Heart right ventricle (tissue), 16 donors: ENCODE data around the gene TEX2. TPM values are rescaled to one million over a fixed set of nuclear protein-coding genes. Genes with fewer than 3 reads are reported as not detected.

Experiments
- ATAC-seq, 8 donors: fragments of 200-7000 bp; cut with Tn5 transposase; one replicate each; pipeline ENCODE4 v1.9.1; 2020; ENCODE audit warnings: mild to moderate bottlenecking in 8 of 8, moderate library complexity in 8 of 8, moderate number of reproducible peaks in 1 of 8
- DNase-seq, 2 donors: peaks; one replicate each; pipeline ENCODE4 v3.0.0-alpha.2; 2020
- H3K27ac ChIP-seq, 10 donors: fragments of 200-600 bp; sonication (generic) in 2 of 10; one replicate each; pipeline versions ENCODE4 v1.5.0 to v1.8.0; 2020 to 2022; ENCODE audit warnings: mild to moderate bottlenecking in 3 of 10
- H3K27me3 ChIP-seq, 7 donors: fragments of 200-600 bp; one replicate each; pipeline ENCODE4 v1.8.0; 2021 to 2022; ENCODE audit warnings: mild to moderate bottlenecking in 2 of 7
- H3K36me3 ChIP-seq, 9 donors: fragments of 200-600 bp; sonication (generic) in 1 of 9; one replicate each; pipeline versions ENCODE4 v1.5.0 to v1.8.0; 2020 to 2022; ENCODE audit warnings: mild to moderate bottlenecking in 2 of 9
- H3K4me1 ChIP-seq, 9 donors: fragments of 200-600 bp; sonication (generic) in 1 of 9; one replicate each; pipeline versions ENCODE4 v1.5.0 to v1.8.0; 2020 to 2022; ENCODE audit warnings: mild to moderate bottlenecking in 4 of 9
- H3K4me3 ChIP-seq, 10 donors: fragments of 200-600 bp; sonication (generic) in 2 of 10; one replicate each; pipeline versions ENCODE4 v1.5.0 to v1.8.0; 2020 to 2022; ENCODE audit warnings: mild to moderate bottlenecking in 7 of 10, moderate library complexity in 2 of 10
- H3K9me3 ChIP-seq, 11 donors: fragments of 200-600 bp in 10 of 11; sonication (generic) in 2 of 11; one replicate each; pipeline versions ENCODE4 v1.5.0 to v1.8.0; 2013 to 2022; ENCODE audit warnings: mild to moderate bottlenecking in 2 of 11, control low read depth in 1 of 11, moderate library complexity in 1 of 11
- CTCF ChIP-seq, 9 donors: fragments of 200-600 bp; sonication (generic) in 2 of 9; IDR thresholded peaks; one replicate each; pipeline versions ENCODE4 v1.5.0 to v1.8.0; 2021 to 2022; ENCODE audit warnings: antibody characterized with exemption in 9 of 9, mild to moderate bottlenecking in 5 of 9, moderate library complexity in 1 of 9
- WGBS, 2 donors: extraction: QIAGEN DNeasy Blood & Tissue Kit; methylation state at CpG; one replicate each; pipeline ENCODE4 v1.1.7; 2013; ENCODE audit warnings: inconsistent platforms in 1 of 2; 5-methylcytosine and 5-hydroxymethylcytosine counted together
- intact Hi-C, 10 donors: fragments of 100-400 bp; cut with DNase I; formaldehyde crosslinking; loops; one replicate each; pipeline versions ENCODE4 v1.11.1 to v1.14.2; 2022
- polyA plus RNA-seq, 2 donors: library from polyadenylated mRNA; stranded (reverse); fragments of 200-250 nt; gene quantifications; one replicate each; pipeline ENCODE4 v1.2.3, GENCODE V29; 2013
- total RNA-seq, 10 donors: library from RNA; stranded (reverse); fragmentation: NEBNext Ultra II Directional in 3 of 10; extraction: Animal tissue kit (Norgen Biotek cat#: 25700) in 3 of 10; gene quantifications; one replicate each; pipeline versions ENCODE4 v1.2.1 to v1.2.4, GENCODE V29; 2021 to 2023
- donor health status: Arrhythmogenic right ventricular cardiomyopathy.
- donor health status: ischemic (EF 13 %, LVEDD 7.1; RV severe dilation, severe dysfunction).
- donor health status: healthy with polysubstance abuse.
- donor health status: DM: no; HTN: yes; CAD: no.
- donor health status: DM: no; HTN: no; CAD: no.
- donor health status: ischemic (EF 25% LVEDD 6.9; RV normal size, moderate dysfunction).
- donor health status: ischemic (EF 25% LVEDD 5.7; RV mildly dilated, moderate dysfunction).
- donor health status: healthy.
- donor health status: DM: yes; HTN: yes; CAD: no.
- donor health status: Ischemic cardiomyopathy.
- donor health status: ischemic (EF 35%, LVEDD 5.7; RV mildly dilated, moderate dysfunction).
- donor health status: nonischemic (EF 11% LVEDD 7.7; RV severe dilation, severe dysfunction).
- donor health status: DM: yes; HTN: yes; CAD: no.
- donor health status: PGD.
- donor health status: ischemic (EF 29% LVEDD 5.4; RV normal size, mild dysfunction).
- donor health status: nonischemic (EF 23%, LVEDD 6.1; RV moderate dilation, normal function).

TEX2 gene
- total and polyA plus RNA-seq, 12 donors: 15.9 to 60.5 (median 54.5) TPM

GRCh38 chr17:64145375-64145750 is 117.7 kb downstream of the TEX2 start:
- H3K4me1 ChIP-seq: peaks cover 6 to 40% (median 33%) of the 10 kb centered on the region in 9 donors
- H3K9me3 ChIP-seq: no peaks in the 10 kb centered on the region
- peak overlapping the region; percentile 63 to 99 (median 94) for H3K27ac ChIP-seq
- intact Hi-C loops: loop anchor here in 7 of 10 donors (5.0 kb wide), 3 partner anchors 117 to 137 kb away; partner anchors contain the start of gene TEX2 (in 4 of the 7)
- H3K4me3 ChIP-seq: peak overlapping the region in 9 of 10 donors; percentile 64 to 94 (median 76)
- peaks cover 0 to 21% (median 8%) of the 10 kb centered on the region in 9 donors for H3K36me3 ChIP-seq
- no peak for TF ChIP-seq CTCF (IDR thresholded peaks at IDR 0.05)
- ATAC-seq (peak in 3 of 8 donors; percentile 3 to 10 (median 4)), DNase-seq (no peak)
- H3K27me3 ChIP-seq: no peaks in the 10 kb centered on the region
- WGBS, 2 donors: 1% methylated on average over 15 of the region's 15 CpGs

GRCh38 chr17:64139542-64139941 is 123.5 kb downstream of the TEX2 start:
- Histone ChIP-seq H3K4me3 (no peak overlapping the region), H3K27me3 (no peaks in the 10 kb centered on the region), H3K4me1 (peaks cover 0 to under 1% (median 0%) of the 10 kb centered on the region in 9 donors), H3K36me3 (no peaks in the 10 kb centered on the region), H3K9me3 (no peaks in the 10 kb centered on the region), H3K27ac (no peak overlapping the region)
- TF ChIP-seq CTCF (IDR thresholded peaks at IDR 0.05): no peak
- ATAC-seq: no peak
- intact Hi-C loops: loop anchor here in 3 of 10 donors (10.0 kb wide), 2 partner anchors 75 to 225 kb away; partner anchors contain the start of genes CSHL1 (in 3 of the 3) and GH1 (in 3 of the 3)
- DNase-seq: no peak
- WGBS, 2 donors: 70 to 71% methylated on average over 6 of the region's 6 CpGs

- DNase-seq (no peak), ATAC-seq (no peak)
- Histone ChIP-seq H3K4me1 (no peaks in the 10 kb centered on the region), H3K27me3 (no peaks in the 10 kb centered on the region), H3K27ac (no peak overlapping the region), H3K4me3 (no peak overlapping the region), H3K36me3 (no peaks in the 10 kb centered on the region), H3K9me3 (no peaks in the 10 kb centered on the region)
- 78 to 89% methylated on average over 2 of the region's 2 CpGs for WGBS, 2 donors
- intact Hi-C loops: loop anchor here in 3 of 10 donors (10.0 kb wide), 2 partner anchors 74 to 224 kb away; partner anchors contain the start of genes CSHL1 (in 3 of the 3) and GH1 (in 3 of the 3)
- no peak for TF ChIP-seq CTCF (IDR thresholded peaks at IDR 0.05)
Observed at GRCh38 chr17:64138441-64138840, 124.6 kb downstream of the TEX2 start.

- peaks cover 0 to 17% (median 13%) of the 10 kb centered on the region in 9 donors for H3K4me1 ChIP-seq
- WGBS, 2 donors: 60 to 64% methylated on average over 6 of the region's 6 CpGs
Observed at GRCh38 chr17:64135000-64135399, 128.1 kb downstream of the TEX2 start.

More at GRCh38 chr17:64135000-64135399, 128.1 kb downstream of the TEX2 start:
- H3K27me3 ChIP-seq: no peaks in the 10 kb centered on the region
- no peak overlapping the region for H3K4me3 ChIP-seq
- H3K9me3 ChIP-seq: no peaks in the 10 kb centered on the region
- ATAC-seq (no peak), DNase-seq (no peak)
- intact Hi-C loops: loop anchor here (5.0 to 10.0 kb wide), 9 partner anchors 70 to 233 kb away; partner anchors contain the start of genes CSHL1 (in 5 of the 10) and GH1 (in 5 of the 10)
- no peaks in the 10 kb centered on the region for H3K36me3 ChIP-seq
- no peak for TF ChIP-seq CTCF (IDR thresholded peaks at IDR 0.05)
- H3K27ac ChIP-seq: no peak overlapping the region
